HG03039 (cell line): Measurements from ENCODE around the gene TSPAN32.
"Not testable (repeated sequence)": the region's sequence is repeated elsewhere in the genome, so short reads cannot be mapped to it uniquely, and the experiment has no call there.

Experiments used
- ATAC-seq: cut with Tn5 transposase; IDR thresholded peaks from one replicate; pipeline ENCODE4 v1.9.1; 2021; ENCODE audit warnings: mild to moderate bottlenecking, moderate library complexity; ENCODE audit not compliant: unreplicated experiment

The TSPAN32 gene

GRCh38 chr11:2332569-2332968 lies 30.8 kb downstream of the TSPAN32 start:
- ATAC-seq = not testable (repeated sequence)

- not testable (repeated sequence) for ATAC-seq
Measured at GRCh38 chr11:2333486-2334205, 31.8 kb downstream of the TSPAN32 start.

GRCh38 chr11:2335286-2335685 lies 33.5 kb downstream of the TSPAN32 start:
- ATAC-seq = not testable (repeated sequence)

GRCh38 chr11:2338760-2339159 lies 36.9 kb downstream of the TSPAN32 start:
- not testable (repeated sequence) for ATAC-seq

DNA sequence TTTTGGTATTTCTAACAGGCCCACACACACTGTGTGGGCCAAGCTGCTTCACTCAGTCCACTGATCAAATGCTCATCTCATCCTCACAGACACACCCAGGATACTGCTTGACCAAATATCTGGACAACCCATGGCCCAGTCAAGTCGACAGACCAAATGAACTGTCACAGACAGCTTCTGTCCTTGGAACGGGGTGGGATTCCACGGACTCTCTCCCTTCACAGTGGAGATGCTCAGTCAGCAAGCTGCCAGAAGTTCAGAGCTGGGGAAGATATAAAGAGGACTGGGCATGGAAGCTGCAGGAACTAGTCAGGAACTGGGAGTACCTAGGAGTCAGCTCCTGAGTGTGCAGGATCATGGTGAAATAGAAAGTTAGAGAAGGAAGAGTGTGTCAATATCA lies 40.7 kb downstream of the TSPAN32 start:
- ATAC-seq = no peak

GRCh38 chr11:2342981-2343380 lies 41.2 kb downstream of the TSPAN32 start:
- no peak for ATAC-seq

- ATAC-seq = no peak
Measured at GRCh38 chr11:2343502-2343901, 41.7 kb downstream of the TSPAN32 start.

DNA sequence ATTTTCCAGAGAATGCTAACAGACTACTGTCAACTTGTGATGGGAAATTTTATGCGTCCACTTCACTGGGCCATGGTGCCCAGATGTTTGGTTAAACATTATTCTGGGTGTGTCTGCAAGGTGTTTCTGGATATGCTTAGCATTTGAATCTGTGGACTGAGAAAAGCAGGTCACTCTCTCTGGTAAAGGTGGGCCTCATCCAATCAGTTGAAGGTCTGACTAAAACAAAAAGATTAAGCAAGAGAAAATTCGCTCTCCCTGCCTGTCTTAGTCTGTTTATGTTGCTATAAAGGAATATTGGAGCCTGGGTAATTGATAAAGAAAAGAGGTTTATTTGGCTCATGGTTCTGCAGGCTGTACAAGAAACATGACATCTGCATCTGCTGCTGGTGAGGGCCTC lies 43.2 kb downstream of the TSPAN32 start:
- ATAC-seq = no peak

GRCh38 chr11:2346014-2346413 lies 44.2 kb downstream of the TSPAN32 start:
- ATAC-seq = no peak

GRCh38 chr11:2346586-2347307 lies 44.9 kb downstream of the TSPAN32 start:
- ATAC-seq = no peak

- no peak for ATAC-seq
Measured at GRCh38 chr11:2347308-2347830, 45.6 kb downstream of the TSPAN32 start.

DNA sequence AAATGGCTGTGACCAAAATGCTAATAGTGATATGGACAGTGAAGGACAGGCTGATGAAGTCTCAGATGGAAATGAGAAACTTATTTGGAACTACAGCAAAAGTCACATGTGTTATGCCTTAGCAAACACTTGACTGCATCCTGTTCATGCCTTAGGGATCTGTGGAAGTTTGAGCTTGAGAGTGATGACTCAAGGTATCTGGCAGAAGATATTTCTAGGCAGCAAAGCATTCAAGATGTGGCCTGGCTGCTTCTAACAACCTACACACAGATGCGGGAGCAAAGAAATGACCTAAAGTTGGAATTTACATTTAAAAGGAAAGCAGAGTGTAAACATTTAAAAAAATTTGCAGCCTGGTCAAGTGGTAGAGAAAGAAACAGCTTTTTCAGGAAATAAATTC lies 47.2 kb downstream of the TSPAN32 start:
- no peak for ATAC-seq

- no peak for ATAC-seq
Measured at GRCh38 chr11:2351701-2352100, 49.9 kb downstream of the TSPAN32 start.

GRCh38 chr11:2352420-2352819 lies 50.6 kb downstream of the TSPAN32 start:
- no peak for ATAC-seq

GRCh38 chr11:2355000-2355644 lies 53.3 kb downstream of the TSPAN32 start:
- ATAC-seq = no peak

- ATAC-seq = no peak
Measured at GRCh38 chr11:2357246-2357645, 55.4 kb downstream of the TSPAN32 start.

DNA sequence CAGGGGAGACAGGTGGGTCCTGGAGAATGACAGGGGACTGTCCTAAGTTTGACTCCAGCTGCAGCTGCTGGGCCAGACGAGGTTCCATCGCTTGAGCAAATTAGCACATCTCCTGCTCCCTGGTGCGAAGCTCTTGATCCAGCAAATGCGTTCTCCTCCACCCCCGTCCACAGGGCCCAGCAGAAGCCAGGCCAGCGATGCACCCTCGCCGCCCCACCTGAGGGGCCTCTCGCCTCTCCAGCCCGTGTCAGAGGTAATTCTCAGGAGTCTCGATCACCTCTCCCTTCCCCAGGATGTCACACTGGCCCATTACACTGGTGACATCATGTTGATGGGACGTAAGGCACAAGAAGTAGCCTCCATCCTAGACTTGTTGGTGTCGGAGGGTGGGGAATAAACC lies 55.8 kb downstream of the TSPAN32 start:
- ATAC-seq = not testable (repeated sequence)

DNA sequence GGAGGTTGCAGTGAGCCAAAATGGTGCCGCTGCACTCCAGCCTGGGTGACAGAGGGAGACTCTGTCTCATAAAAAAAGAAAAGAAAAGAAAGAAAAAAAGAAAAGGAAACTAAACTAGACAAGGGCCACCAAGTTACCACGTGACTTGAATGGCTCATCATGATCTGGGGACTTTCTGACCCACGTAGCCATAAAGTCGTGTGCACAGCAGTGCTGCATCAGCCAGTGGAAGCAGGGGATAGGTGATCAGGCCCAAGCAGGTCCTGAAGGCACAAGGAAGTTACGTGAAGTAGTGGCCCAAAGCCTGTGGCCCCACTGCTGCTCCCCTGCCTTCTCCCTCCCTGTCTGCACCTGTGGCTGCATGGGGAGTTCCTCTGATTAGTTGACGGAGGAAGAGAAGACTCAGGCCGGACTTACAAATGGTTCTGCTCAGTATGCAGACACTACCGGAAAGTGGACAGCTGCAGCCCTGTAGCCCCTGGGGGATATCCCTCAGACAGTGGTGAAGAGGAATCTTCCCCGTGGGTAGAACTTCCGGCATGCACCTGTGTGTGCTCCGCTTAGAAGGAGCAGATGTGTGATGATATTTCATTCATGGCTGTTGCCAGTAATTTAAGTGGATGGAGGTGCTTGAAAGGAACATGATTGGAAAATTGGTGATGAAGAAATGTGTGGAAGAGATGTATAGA lies 57.1 kb downstream of the TSPAN32 start:
- no peak for ATAC-seq

GRCh38 chr11:2359557-2359956 lies 57.7 kb downstream of the TSPAN32 start:
- no peak for ATAC-seq

DNA sequence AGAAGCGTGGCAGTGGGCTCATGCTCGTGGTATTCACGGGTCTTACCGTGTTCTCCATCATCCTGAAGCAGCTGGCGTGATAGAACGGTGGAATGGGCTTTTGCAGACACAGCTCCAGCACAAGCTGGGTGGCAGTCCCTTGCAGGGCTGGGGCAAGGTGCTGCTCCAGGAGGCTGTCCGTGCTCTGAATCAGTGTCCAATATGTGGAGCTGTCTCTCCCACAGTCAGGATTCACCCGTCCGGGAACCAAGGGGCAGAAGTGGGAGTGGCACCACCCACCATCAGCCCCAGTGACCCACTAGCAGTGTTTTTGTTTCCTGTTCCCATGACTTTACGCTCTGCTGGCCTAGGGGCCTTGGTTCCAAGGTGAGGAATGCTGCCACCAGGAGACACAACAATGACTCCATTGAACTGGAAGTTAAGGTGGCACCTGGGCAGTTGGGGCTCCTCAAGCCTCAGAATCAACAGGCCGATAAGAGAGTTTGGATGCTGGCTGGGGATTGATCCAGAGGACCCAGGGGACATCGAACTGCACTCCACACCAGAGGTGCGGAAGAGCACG lies 58.3 kb downstream of the TSPAN32 start:
- ATAC-seq = no peak

- no peak for ATAC-seq
Measured at GRCh38 chr11:2361565-2361964, 59.8 kb downstream of the TSPAN32 start.
